HepG2 (cell line): ENCODE measurements around the gene GNB3.

Experiments
- CTCF ChIP-seq: sonication (generic); formaldehyde crosslinking; IDR thresholded peaks from 2 replicates; pipeline ENCODE4 v1.5.0; 2020; ENCODE audit warnings: mild to moderate bottlenecking, missing genetic modification reagents, moderate library complexity
- ZNF354B ChIP-seq: sonication (generic); formaldehyde crosslinking; IDR thresholded peaks from 2 replicates; pipeline ENCODE4 v1.8.0; 2022; ENCODE audit warnings: mild to moderate bottlenecking, missing genetic modification reagents

DNA sequence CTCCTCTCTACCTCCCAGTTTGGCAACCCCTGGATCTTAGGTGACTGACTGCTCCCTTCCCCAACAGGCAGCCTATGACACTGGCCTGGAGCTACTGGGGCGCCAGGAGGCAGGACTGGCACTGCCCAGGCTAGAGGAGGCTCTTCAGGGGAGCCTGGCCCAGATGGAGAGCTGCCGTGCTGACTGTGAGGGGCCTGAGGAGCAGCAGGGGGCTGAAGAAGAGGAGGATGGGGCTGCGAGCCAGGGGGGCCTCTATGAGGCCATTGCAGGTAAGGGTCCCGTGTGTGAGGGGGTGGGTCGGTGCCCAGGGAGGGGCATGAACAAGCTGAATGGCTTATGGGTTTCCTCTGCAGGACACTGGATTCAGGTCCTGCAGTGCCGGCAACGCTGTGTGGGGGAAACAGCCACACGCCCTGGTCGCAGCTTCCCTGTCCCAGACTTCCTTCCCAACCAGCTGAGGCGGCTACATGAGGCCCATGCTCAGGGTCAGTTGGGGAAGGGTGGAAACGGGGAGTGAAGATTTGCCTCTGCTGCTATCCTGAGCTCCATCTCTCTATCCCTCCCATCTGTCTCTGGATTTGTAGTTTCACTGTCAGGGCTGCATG is 10.3 kb upstream of the GNB3 start:
- TF ChIP-seq ZNF354B: no peak
- no peak for TF ChIP-seq CTCF (CRISPR knock-in tag)
